ENCODE measurements around the gene KLHL4.

- TF ChIP-seq ATF3 (IDR thresholded peaks at IDR 0.05; ENCODE audit: borderline replicate concordance, extremely low read depth, low read depth, low read length) (no peak), GABPA (IDR thresholded peaks at IDR 0.05; ENCODE audit: low read depth) (no peak), TCF3 (IDR thresholded peaks at IDR 0.05; ENCODE audit: borderline replicate concordance, insufficient read depth, low read depth, low read length) (no peak), CTCF (IDR thresholded peaks at IDR 0.05 in 2 of 3, conservative IDR thresholded peaks at IDR 0.05 in 1 of 3; ENCODE audit: control insufficient read depth in 2 of 3, extremely low read depth in 1 of 3, insufficient read depth in 1 of 3, low read depth in 3 of 3, low read length in 3 of 3) (no peak)
Observed at GRCh38 chrX:87578978-87579377, 61.4 kb downstream of the KLHL4 start.
